ENCODE data around the gene P2RY12.

P2RY12 gene

DNA sequence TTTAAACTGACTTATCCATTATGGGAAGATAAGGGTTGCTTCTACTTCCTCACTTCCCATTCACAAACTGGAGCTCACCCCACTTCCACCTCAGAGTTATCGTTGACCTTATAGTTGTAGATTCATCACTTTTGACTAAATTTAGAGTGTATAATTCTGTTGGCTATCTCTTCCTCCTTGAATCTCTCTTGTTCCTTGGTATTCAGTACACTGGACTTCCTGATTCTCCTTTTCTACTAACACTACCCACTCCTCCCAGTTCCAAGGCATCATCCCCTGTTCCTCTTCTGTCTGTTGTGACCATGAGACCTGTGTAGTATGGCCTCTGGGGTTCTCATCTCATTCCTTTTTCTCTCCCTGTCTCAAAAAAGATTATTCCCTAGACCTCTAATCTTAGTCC is 62.0 kb downstream of the P2RY12 start:
- TF ChIP-seq ZNF223 (tag by site-specific recombination; IDR thresholded peaks at IDR 0.05): no peak
- TF ChIP-seq KLF7 (tag by site-specific recombination; IDR thresholded peaks at IDR 0.05; ENCODE audit: borderline replicate concordance): no peak
- no peak for TF ChIP-seq ZNF350 (tag by site-specific recombination; IDR thresholded peaks at IDR 0.05)
- no peak for TF ChIP-seq ZNF391 (tag by site-specific recombination; IDR thresholded peaks at IDR 0.05; ENCODE audit: borderline replicate concordance, low read depth)
- no peak for TF ChIP-seq ZNF571 (tag by site-specific recombination; IDR thresholded peaks at IDR 0.05)
- no peak for TF ChIP-seq ZBTB17 (tag by site-specific recombination; IDR thresholded peaks at IDR 0.05)
- TF ChIP-seq MYNN (tag by site-specific recombination; IDR thresholded peaks at IDR 0.05; ENCODE audit: borderline replicate concordance): no peak
- no peak for TF ChIP-seq ZNF24 (tag by site-specific recombination; IDR thresholded peaks at IDR 0.05)
- TF ChIP-seq KLF9 (tag by site-specific recombination; IDR thresholded peaks at IDR 0.05; ENCODE audit: low read depth): no peak
- no peak for TF ChIP-seq MEIS1 (CRISPR knock-in tag; IDR thresholded peaks at IDR 0.05; ENCODE audit: borderline replicate concordance)
- TF ChIP-seq, protein P1, sequence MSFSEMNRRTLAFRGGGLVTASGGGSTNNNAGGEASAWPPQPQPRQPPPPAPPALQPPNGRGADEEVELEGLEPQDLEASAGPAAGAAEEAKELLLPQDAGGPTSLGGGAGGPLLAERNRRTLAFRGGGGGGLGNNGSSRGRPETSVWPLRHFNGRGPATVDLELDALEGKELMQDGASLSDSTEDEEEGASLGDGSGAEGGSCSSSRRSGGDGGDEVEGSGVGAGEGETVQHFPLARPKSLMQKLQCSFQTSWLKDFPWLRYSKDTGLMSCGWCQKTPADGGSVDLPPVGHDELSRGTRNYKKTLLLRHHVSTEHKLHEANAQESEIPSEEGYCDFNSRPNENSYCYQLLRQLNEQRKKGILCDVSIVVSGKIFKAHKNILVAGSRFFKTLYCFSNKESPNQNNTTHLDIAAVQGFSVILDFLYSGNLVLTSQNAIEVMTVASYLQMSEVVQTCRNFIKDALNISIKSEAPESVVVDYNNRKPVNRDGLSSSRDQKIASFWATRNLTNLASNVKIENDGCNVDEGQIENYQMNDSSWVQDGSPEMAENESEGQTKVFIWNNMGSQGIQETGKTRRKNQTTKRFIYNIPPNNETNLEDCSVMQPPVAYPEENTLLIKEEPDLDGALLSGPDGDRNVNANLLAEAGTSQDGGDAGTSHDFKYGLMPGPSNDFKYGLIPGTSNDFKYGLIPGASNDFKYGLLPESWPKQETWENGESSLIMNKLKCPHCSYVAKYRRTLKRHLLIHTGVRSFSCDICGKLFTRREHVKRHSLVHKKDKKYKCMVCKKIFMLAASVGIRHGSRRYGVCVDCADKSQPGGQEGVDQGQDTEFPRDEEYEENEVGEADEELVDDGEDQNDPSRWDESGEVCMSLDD (tag by site-specific recombination; IDR thresholded peaks at IDR 0.05): no peak
- no peak for TF ChIP-seq ZNF621 (tag by site-specific recombination; IDR thresholded peaks at IDR 0.05)
- H3K27ac ChIP-seq (ENCODE audit: extremely low read depth, low read depth, low read length): no peak overlapping the region
- H3K4me1 ChIP-seq (ENCODE audit: control insufficient read depth, insufficient read depth, low read length): no peaks in the 10 kb centered on the region
- H3K9me3 ChIP-seq (ENCODE audit: control insufficient read depth, insufficient read depth, low read depth, low read length): no peaks in the 10 kb centered on the region
- ChIA-PET CTCF (interaction anchor here (1.0 kb wide), 1 partner anchor 17 kb away, joined by 3 read pairs; no protein-coding TSS in a partner anchor), POLR2A (no interaction called here)
- no peak overlapping the region for H3K4me3 ChIP-seq (ENCODE audit: low read depth, low read length)
- no peaks in the 10 kb centered on the region for H3K36me3 ChIP-seq (ENCODE audit: control insufficient read depth in 2 of 2, insufficient read depth in 1 of 2, low read length in 2 of 2)

DNA sequence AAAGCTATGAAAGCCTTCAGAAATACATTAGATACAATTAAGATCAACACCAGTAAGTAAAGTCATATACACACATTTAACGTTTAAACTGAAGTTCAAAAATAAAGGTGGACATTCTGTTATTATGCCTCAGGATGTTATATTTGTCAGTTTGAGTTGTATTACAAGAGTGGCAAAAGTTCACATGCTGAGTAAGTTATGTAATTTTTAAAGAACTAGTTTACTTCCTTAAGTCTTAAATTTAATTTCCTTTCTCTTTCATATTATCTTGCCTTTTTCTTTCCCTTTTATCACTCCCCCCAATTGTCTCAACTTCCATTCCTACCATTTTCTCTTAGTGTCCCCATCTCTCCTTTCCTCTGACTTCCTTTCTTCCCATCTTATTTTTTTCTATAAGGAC is 63.0 kb downstream of the P2RY12 start:
- TF ChIP-seq ZNF660 (tag by site-specific recombination; IDR thresholded peaks at IDR 0.05) (no peak), ZNF214 (tag by site-specific recombination; IDR thresholded peaks at IDR 0.05; ENCODE audit: borderline replicate concordance) (no peak), ZNF623 (tag by site-specific recombination; IDR thresholded peaks at IDR 0.05) (no peak), TRIM28 (IDR thresholded peaks at IDR 0.05; ENCODE audit: borderline replicate concordance, low read length) (no peak), SP3 (tag by site-specific recombination; IDR thresholded peaks at IDR 0.05) (no peak), ZNF843 (tag by site-specific recombination; IDR thresholded peaks at IDR 0.05) (no peak)
- TF ChIP-seq, protein P2, sequence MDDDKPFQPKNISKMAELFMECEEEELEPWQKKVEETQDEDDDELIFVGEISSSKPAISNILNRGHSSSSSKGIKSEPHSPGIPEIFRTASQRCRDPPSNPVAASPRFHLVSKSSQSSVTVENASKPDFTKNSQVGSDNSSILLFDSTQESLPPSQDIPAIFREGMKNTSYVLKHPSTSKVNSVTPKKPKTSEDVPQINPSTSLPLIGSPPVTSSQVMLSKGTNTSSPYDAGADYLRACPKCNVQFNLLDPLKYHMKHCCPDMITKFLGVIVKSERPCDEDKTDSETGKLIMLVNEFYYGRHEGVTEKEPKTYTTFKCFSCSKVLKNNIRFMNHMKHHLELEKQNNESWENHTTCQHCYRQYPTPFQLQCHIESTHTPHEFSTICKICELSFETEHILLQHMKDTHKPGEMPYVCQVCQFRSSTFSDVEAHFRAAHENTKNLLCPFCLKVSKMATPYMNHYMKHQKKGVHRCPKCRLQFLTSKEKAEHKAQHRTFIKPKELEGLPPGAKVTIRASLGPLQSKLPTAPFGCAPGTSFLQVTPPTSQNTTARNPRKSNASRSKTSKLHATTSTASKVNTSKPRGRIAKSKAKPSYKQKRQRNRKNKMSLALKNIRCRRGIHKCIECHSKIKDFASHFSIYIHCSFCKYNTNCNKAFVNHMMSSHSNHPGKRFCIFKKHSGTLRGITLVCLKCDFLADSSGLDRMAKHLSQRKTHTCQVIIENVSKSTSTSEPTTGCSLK (tag by site-specific recombination; IDR thresholded peaks at IDR 0.05): no peak
- TF ChIP-seq, protein P3, sequence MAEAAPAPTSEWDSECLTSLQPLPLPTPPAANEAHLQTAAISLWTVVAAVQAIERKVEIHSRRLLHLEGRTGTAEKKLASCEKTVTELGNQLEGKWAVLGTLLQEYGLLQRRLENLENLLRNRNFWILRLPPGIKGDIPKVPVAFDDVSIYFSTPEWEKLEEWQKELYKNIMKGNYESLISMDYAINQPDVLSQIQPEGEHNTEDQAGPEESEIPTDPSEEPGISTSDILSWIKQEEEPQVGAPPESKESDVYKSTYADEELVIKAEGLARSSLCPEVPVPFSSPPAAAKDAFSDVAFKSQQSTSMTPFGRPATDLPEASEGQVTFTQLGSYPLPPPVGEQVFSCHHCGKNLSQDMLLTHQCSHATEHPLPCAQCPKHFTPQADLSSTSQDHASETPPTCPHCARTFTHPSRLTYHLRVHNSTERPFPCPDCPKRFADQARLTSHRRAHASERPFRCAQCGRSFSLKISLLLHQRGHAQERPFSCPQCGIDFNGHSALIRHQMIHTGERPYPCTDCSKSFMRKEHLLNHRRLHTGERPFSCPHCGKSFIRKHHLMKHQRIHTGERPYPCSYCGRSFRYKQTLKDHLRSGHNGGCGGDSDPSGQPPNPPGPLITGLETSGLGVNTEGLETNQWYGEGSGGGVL (tag by site-specific recombination; IDR thresholded peaks at IDR 0.05): no peak
- Histone ChIP-seq H3K36me3 (ENCODE audit: control insufficient read depth in 2 of 2, insufficient read depth in 1 of 2, low read length in 2 of 2) (no peaks in the 10 kb centered on the region), H3K27ac (ENCODE audit: extremely low read depth, low read depth, low read length) (no peak overlapping the region), H3K9me3 (ENCODE audit: control insufficient read depth, insufficient read depth, low read depth, low read length) (no peaks in the 10 kb centered on the region), H3K4me1 (ENCODE audit: control insufficient read depth, insufficient read depth, low read length) (no peaks in the 10 kb centered on the region), H3K4me3 (ENCODE audit: low read depth, low read length) (no peak overlapping the region)
- CTCF ChIA-PET: interaction anchor here (0.5 kb wide), 1 partner anchor 539 kb away, joined by 3 read pairs; no protein-coding TSS in a partner anchor
- POLR2A ChIA-PET: no interaction called here

All from HEK293 (cell line).